K562 (cell line): Measurements from ENCODE around the gene ANO10.

ENCODE experiments used
- BHLHE40 ChIP-seq: IDR thresholded peaks from 2 replicates; pipeline ENCODE4 v1.6.1; 2011; ENCODE audit warnings: low read length, improper control_type of control experiment
- CHD1 ChIP-seq: fragments of 200-600 bp; sonication (generic); IDR thresholded peaks from one replicate; pipeline ENCODE4 v1.6.1; 2012; ENCODE audit warnings: mild to moderate bottlenecking, moderate library complexity, low read length, inconsistent platforms
- FOXM1 ChIP-seq, 2 experiments: fragments of 450-650 bp in 1 of 2; sonication (generic) in 1 of 2; formaldehyde crosslinking in 1 of 2; IDR thresholded peaks; 2 replicates each; pipeline versions ENCODE4 v1.6.1 to v1.9.0; 2017 to 2022; ENCODE audit warnings: low read depth in 2 of 2, mild to moderate bottlenecking in 2 of 2, missing genetic modification reagents in 1 of 2, moderate library complexity in 1 of 2
- GABPA ChIP-seq: fragments of 200-800 bp; sonication (Bioruptor generic); conservative IDR thresholded peaks from 2 replicates; pipeline ENCODE4 v1.6.1; 2016; ENCODE audit warnings: low read depth, missing genetic modification characterization, missing compliant biosample characterization
- GTF2F1 ChIP-seq: IDR thresholded peaks from 2 replicates; pipeline ENCODE4 v1.6.1; 2011; ENCODE audit warnings: low read depth, low read length, improper control_type of control experiment
- MTA1 ChIP-seq: fragments of 450-650 bp; IDR thresholded peaks from 2 replicates; pipeline ENCODE4 v1.6.1; 2017; ENCODE audit warnings: borderline replicate concordance
- REST ChIP-seq, 2 experiments: fragments of 450-650 bp; formaldehyde crosslinking in 1 of 2; IDR thresholded peaks; 2 replicates each; pipeline versions ENCODE4 v1.4.0 to v1.6.1; 2014 to 2020; ENCODE audit warnings: mild to moderate bottlenecking in 2 of 2, borderline replicate concordance in 1 of 2, low read depth in 1 of 2
- SOX6 ChIP-seq: fragments of 450-650 bp; IDR thresholded peaks from 2 replicates; pipeline ENCODE4 v1.6.1; 2014; ENCODE audit warnings: mild to moderate bottlenecking
- TF ChIP-seq, protein P1 (sequence below), 3 experiments: IDR thresholded peaks in 2 of 3; conservative IDR thresholded peaks in 1 of 3; 2 replicates each; pipeline ENCODE4 v1.5.1; 2011 to 2012; ENCODE audit warnings: low read length in 3 of 3, mild to moderate bottlenecking in 3 of 3, control low read depth in 2 of 3, improper control_type of control experiment in 1 of 3, inconsistent platforms in 1 of 3, low read depth in 1 of 3, mixed read lengths in 1 of 3, moderate library complexity in 1 of 3; ENCODE audit not compliant: insufficient read depth in 2 of 3

DNA sequence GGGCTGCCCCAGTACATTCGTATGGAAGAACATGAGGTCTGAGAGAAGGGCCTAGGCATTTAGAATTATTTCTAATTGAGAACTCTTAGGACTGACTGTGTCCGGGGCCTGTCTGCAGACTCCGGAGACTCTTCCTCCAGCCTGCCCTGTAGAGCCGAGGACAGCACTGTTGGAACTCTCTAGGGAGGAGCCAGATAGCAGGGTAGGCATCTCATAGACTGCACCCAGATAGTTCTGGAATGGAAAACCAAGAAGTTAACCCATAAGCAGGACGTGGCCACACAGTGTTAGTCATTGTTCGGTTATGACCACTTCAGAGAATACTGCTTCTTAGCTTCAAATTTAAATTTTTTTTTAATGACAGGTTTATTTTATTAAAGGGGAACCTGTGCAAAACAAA lies 275.9 kb downstream of the ANO10 start:
- TF ChIP-seq REST (IDR thresholded peaks at IDR 0.05; ENCODE audit: borderline replicate concordance) (no peak), REST (CRISPR knock-in tag; IDR thresholded peaks at IDR 0.05; ENCODE audit: low read depth) (no peak), MTA1 (no peak), CHD1 (no peak), GABPA (tag) (no peak), SOX6 (no peak), FOXM1 (IDR thresholded peaks at IDR 0.05; ENCODE audit: low read depth) (no peak), FOXM1 (CRISPR knock-in tag; IDR thresholded peaks at IDR 0.05; ENCODE audit: low read depth) (no peak), BHLHE40 (no peak), GTF2F1 (no peak)
- TF ChIP-seq, protein P1, sequence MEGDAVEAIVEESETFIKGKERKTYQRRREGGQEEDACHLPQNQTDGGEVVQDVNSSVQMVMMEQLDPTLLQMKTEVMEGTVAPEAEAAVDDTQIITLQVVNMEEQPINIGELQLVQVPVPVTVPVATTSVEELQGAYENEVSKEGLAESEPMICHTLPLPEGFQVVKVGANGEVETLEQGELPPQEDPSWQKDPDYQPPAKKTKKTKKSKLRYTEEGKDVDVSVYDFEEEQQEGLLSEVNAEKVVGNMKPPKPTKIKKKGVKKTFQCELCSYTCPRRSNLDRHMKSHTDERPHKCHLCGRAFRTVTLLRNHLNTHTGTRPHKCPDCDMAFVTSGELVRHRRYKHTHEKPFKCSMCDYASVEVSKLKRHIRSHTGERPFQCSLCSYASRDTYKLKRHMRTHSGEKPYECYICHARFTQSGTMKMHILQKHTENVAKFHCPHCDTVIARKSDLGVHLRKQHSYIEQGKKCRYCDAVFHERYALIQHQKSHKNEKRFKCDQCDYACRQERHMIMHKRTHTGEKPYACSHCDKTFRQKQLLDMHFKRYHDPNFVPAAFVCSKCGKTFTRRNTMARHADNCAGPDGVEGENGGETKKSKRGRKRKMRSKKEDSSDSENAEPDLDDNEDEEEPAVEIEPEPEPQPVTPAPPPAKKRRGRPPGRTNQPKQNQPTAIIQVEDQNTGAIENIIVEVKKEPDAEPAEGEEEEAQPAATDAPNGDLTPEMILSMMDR (IDR thresholded peaks at IDR 0.05 in 2 of 3, conservative IDR thresholded peaks at IDR 0.05 in 1 of 3; ENCODE audit: insufficient read depth in 2 of 3, low read depth in 1 of 3, low read length in 3 of 3), result no peak
